HG03097 (cell line): Measurements from ENCODE around the gene PGAP3.

Source experiments
- ATAC-seq: cut with Tn5 transposase; IDR thresholded peaks from one replicate; pipeline ENCODE4 v1.9.1; 2021; ENCODE audit not compliant: unreplicated experiment, low FRiP score

The PGAP3 gene

DNA sequence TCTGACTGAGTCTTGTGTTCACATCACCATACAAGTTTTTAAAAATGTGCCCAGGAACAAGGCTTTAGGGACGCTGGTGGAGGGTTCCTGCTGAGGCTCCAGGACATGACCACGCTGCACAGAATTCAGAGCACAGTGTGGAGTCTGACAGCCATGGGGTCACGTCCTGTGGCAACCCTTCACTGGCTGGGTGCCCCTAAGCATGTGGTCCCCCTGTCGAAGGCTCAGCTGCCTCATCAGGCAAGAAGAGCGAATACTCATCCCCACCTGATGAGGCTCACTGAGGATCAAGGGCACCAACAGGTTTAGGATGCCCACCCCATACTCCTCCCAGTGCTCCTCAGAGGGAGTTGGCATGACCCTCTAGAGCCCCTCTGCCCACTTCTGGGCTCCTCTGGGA, 13.7 kb downstream of the PGAP3 start:
- ATAC-seq, result no peak

DNA sequence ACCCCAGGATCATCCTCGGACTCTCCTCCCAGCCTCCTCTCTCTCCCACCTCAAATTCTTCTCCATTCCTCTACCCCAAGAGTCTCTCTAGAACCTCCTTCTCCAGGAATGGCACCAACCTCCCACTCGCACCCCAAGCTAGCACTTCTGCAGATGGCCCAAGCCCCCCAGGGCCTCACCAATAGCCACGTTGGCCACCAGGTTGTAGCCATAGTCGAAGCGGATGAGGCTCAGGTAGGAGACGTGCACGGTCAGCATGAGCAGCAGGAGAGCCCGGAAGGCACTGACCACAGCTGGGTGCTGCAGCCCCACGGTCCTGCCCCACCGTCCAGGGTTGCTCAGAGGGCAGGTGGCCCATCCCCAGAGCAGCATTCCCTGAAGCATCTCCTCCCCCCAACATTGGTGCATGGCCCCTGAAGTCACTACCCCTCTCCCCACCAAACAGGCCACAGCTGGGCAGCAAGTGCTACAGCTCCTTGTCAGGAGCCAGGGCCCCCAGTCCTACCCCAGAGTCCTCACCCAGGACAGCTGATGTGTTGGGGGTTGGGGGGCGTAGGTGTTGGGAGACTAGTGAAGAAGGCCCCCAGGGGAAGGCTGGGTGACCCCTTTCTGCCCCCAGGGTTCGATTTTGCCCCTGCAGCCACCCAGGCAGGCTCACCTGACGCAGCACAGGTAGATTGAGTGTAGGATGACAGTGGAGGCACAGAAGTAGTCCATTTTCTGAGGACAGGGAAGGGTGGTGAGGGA, 14.3 kb downstream of the PGAP3 start:
- ATAC-seq, result no peak

DNA sequence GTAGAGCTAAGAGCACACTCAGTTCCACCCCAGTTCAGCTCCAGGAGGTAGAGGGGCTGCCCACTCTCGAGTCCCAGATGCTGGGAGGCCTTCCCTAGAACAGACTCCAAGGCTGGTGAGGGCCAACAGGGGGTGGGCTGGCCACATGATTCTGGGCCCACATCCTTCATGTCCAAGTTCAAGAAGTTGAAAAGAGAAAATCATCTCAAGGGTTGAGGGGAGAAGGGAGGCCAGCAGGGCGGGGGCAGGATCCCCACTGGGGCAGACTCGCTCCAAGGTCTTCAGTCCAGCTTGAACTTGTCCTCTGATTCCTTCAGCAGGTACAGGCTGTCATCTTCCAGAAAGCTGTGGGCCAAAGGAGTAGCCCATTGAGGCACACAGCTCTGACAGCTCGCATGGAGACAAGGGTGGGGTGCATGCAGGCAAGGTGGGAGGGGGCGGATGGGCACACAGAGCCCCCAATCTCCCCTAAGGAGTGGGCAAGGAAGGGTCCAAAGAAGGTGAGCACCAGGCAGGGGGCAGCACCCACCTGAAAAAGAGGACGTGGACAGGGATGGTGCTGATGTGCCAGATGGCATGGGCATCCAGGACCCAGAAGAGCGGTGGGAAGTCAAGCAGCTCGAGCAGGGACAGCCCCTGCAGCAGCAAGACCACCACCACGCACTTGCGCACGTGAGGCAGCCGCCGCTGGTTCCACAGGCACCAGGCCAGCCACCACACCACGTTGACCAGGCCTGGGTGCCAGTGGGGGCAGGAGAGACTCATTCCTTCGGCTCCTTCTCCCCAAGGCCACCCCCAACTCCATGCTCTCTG, 15.1 kb downstream of the PGAP3 start:
- ATAC-seq, result no peak

DNA sequence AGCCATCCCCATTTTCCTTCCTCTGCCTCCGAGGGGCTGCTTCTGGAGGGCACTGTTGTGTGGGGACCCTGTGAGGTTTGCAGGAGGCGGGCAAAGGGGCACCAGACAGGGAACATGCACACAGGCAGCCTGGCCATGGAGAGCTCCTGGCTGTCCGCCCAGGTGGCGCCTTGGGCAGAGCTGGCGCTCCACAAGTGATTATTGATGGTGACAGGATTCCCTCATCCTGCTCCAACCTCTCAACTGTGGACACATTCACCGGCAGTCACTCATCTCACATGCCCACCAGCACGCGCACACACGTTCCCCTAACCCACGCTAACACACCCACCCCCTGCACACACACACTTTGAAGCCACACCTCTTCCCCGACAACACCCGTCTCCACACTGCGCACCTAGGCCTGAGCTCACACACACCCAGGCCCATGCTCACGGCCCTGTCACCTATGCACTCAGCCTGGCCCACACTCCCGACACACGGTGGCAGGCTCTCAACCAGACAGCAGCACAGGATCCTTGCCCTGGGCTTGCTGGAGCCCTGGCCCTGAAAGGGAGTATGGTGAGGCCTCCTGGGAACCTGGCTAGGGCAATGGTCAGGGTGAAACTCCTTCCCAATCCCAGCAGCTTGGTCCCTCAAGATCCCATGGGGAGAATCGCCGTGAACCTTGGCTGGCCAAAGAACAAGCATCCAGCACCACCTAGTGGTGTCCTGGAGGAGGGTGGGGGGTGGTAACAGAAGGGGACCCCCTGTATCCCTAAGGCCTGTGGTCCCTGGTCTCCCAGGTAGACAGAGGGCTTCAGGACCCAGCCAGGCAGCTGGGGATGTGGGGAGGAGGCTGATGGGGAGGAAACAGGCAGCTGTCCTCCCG, 16.0 kb downstream of the PGAP3 start:
- no peak for ATAC-seq

DNA sequence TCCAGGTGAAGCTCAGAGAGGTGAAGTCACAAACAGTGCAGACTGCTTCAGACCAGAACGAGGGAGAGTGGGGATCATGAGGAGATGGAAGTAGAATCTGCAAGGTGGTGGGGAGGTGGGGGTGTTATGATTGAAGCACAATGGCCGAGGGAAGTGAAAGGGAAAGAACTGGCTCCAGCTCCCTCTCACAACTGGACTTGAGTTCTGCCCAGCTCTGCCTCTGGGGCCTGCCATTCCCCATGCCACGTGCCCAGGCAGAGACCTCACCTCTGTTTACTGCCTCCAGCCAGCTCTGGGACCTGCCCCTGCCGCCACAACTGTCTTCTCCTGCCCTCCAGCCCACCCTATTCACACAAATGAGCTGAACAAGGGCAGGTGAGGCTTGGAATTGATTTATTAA, 17.1 kb downstream of the PGAP3 start:
- no peak for ATAC-seq

DNA sequence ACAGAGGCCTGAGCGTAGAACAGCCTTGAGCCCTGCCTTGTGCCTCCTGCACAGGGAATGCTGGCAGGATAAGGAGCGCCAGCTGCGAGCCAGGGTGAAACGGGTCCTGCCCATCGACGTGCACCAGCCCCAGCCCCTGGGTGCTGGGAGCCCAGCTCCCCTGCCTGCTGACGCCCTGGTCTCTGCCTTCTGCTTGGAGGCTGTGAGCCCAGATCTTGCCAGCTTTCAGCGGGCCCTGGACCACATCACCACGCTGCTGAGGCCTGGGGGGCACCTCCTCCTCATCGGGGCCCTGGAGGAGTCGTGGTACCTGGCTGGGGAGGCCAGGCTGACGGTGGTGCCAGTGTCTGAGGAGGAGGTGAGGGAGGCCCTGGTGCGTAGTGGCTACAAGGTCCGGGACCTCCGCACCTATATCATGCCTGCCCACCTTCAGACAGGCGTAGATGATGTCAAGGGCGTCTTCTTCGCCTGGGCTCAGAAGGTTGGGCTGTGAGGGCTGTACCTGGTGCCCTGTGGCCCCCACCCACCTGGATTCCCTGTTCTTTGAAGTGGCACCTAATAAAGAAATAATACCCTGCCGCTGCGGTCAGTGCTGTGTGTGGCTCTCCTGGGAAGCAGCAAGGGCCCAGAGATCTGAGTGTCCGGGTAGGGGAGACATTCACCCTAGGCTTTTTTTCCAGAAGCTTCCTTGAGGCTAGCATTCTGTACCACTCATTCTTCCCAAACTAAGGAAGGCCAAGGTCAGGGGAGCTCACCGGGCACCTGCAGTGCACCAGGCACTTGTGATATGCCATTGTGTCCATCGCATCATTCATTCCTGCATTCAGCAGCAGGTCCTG, 17.7 kb downstream of the PGAP3 start:
- ATAC-seq, result no peak

DNA sequence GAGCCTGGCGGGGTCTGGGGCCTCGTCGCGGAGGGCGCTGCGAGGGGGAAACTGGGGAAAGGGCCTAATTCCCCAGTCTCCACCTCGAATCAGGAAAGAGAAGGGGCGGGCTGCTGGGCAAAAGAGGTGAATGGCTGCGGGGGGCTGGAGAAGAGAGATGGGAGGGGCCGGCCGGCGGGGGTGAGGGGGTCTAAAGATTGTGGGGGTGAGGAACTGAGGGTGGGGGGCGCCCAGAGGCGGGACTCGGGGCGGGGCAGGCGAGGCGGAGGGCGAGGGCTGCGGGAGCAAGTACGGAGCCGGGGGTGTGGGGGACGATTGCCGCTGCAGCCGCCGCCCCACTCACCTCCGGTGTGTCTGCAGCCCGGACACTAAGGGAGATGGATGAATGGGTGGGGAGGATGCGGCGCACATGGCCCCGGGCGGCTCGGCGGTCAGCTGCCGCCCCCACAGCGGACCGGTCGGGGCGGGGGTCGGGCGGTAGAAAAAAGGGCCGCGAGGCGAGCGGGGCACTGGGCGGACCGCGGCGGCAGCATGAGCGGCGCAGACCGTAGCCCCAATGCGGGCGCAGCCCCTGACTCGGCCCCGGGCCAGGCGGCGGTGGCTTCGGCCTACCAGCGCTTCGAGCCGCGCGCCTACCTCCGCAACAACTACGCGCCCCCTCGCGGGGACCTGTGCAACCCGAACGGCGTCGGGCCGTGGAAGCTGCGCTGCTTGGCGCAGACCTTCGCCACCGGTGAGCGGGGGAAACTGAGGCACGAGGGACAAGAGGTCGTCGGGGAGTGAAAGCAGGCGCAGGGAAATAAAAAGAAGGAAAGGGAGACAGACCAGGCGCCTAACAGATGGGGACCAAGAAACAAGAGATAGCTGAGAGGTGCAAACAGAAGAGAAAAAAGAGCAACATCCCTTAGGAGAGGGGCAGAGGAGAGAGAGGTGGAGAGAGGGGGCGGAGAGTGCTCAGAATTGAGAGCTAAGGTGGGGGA, 19.6 kb downstream of the PGAP3 start, which contains the start of gene PNMT:
TSS of gene PNMT (plus strand) at position 509 of the 980 bp plus-strand sequence. CDS start at position 532, 23 bp downstream.
- no peak for ATAC-seq

DNA sequence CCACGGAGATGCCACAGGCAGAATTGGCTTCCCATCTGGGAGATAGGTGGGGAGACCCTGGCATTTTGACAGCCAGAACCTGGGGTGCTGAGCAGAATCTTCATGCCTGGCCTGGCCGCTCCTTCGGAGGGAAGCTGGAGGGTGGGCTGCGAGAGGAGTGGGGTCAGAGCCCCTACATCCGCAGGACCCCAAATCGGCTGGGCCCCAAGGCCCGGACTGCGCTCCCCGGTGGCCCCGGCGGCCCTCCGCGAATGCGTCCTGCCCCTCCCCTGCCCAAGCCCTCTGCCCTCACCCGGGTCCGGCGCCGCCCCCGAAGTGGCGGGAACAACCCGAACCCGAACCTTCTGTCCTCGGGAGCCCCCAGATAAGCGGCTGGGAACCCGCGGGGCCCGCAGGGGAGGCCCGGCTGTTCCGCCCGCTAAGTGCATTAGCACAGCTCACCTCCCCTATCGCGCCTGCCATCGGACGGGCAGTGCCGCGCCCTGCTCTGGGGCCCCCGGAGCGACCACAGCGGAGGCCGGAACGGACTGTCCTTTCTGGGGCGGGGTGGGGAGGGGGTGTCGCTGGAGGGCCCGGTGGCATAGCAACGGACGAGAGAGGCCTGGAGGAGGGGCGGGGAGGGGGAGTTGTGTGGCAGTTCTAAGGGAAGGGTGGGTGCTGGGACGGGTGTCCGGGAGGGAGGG, 20.5 kb downstream of the PGAP3 start:
- ATAC-seq, result no peak

DNA sequence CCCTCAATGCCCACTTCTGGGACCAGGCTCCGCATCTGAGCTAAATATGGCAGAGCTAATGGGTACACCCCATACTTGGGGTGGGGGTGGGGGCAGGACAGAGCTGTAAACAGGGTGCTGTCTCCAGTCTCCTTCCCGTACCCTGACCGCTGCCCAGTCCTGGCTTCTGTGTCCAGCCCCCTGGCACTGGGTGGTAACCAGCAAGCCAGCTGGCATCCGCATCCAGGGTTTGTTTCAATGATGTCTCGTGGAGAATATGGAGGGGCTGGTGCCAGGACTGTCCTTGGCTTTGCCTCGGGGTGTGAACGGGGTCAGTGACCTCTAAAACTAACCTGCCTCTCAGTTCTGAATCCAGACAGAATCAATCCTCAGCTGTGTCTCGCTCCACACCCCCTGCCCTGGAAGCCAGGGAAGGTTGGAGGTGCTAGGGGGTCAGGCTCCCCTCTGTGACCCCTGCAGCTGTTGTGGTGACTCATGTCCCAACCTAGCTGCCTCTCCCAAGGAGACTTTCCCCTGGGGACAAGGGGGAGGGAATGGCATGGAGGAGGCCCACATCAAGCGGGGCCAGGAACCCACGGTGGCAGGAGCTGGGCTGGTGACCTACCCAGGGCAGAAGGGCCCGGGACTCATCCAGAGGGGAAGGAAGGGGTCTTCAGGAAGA, 21.1 kb downstream of the PGAP3 start:
- no peak for ATAC-seq

DNA sequence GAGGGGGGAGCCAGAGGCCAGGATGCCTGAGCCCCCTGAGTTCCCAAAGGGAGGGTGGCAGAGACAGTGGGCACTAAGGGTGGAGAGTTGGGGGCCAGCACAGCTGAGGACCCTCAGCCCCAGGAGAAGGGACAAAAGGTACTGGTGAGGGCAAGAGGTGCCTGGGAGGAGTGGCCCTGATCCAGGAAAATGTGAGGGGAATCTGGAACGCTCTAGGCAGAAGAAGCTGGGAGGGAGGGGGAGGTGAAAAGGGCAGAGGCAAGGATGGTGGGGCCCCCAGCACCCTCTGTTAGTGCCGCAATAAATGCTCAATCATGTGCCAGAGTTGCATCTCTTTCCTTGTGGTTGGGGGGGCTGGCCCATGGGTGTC, 21.6 kb downstream of the PGAP3 start:
- ATAC-seq, result no peak

DNA sequence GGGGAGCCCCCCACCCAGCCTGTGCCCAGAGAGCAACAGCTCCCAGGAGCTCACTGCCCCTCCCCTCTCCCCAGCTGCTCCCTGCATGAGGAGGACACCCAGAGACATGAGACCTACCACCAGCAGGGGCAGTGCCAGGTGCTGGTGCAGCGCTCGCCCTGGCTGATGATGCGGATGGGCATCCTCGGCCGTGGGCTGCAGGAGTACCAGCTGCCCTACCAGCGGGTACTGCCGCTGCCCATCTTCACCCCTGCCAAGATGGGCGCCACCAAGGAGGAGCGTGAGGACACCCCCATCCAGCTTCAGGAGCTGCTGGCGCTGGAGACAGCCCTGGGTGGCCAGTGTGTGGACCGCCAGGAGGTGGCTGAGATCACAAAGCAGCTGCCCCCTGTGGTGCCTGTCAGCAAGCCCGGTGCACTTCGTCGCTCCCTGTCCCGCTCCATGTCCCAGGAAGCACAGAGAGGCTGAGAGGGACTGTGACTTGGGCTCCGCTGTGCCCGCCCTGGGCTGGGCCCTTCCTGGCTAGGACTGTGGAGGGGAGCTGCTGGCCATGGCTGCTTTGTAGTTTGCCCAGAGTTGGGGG, 22.1 kb downstream of the PGAP3 start:
- no peak for ATAC-seq

DNA sequence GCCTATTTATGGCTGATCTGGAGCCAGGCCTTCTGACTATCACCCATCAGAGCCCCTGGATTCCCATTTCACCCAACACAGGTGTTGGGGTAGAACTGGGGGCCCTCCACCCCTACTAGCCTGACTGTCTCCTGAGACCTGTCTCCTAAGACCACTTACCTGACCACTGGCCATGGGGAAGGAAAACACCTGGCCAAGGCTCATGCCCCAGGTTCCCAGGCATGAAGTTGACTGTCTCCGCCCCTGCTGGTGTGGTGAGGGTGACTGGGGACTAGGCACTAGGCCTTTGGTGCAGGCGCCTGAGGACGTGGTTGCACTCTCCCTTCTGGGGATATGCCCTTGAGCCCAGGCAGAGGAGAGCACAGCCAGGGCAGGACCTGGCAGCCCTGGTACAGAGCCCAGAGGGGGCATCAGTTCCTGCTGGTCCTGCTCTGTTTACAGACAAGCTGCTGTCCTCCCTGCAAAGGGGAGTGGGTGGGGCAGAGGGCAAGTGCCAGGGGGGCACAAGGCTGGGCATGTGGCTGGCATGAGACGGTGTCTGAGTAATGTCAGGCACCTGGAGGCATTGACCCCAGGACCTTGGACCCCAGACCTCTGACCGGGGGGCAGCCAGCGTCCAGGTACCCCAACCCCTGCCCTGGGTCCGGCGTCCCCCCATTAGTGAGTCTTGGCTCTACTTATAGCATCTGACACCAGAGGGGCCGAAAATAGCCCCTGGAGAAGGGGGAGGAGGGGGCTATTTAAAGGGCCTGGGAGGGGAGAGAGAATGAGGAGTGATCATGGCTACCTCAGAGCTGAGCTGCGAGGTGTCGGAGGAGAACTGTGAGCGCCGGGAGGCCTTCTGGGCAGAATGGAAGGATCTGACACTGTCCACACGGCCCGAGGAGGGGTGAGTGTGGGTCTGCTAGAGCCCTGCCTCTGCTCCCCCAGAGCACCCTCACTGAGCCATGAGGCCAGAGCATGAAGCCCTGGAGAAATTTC, 23.0 kb downstream of the PGAP3 start, which contains the start of gene TCAP:
TSS of gene TCAP (plus strand) at position 769 of the 981 bp plus-strand sequence. CDS start at position 780, 11 bp downstream.
- no peak for ATAC-seq

DNA sequence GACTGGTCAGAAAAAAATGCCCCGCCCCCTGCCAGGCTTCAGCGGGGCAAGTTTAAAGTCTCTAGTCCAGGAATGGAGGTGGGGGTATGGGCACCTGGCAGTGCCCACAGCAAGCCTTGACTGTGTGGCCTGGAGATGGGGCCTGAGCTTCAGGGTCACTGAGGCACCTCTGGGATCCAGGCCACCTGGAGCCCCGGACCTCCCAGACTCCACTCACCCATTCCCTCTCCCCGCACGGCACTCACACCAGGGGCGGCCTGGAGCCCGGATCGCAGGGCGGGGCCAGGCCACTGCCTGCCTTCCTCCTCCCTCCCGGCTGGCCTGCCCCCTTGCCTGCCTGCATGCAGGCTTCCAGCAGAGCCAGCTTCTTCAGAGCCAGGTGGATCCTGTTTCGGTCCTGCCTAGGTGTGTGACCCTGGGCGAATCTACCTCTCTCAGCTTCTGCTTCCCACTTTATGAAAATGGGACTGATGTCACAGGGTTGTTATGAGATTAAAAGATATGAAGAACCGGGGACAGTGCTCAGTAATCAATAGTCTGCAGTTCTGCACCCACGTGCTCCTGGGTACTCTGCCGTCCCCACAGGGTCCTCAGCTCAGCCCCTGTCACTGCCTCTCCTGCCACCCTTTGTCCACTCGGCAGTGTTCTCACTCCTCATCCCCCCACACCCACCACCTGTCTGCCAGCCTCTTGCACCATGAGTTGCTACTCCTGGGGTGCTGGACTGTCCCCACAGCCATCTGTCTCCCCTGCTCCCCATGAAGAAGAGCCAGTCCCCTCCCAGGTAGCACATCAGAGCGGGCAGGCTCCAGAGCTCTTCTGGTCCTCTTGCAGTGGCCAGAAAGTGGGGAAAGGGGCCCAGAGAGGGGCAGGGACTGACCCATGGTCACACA, 23.9 kb downstream of the PGAP3 start:
- ATAC-seq, result no peak

DNA sequence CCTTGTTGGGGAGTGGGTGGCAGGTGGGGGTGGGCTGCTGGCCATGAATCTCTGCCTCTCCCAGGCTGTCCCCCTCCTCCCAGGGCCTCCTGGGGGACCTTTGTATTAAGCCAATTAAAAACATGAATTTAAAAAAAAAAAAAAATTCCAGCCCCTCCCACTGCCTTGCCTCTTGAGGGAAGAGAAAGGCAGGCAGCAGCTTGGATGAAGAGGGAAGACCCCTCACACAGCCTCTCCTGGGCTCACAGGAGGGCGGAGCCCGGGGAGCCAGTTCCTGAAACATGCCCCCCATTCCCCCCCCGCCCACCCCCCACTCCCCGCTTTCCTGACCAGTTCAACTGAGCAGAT, 24.5 kb downstream of the PGAP3 start:
- no peak for ATAC-seq

DNA sequence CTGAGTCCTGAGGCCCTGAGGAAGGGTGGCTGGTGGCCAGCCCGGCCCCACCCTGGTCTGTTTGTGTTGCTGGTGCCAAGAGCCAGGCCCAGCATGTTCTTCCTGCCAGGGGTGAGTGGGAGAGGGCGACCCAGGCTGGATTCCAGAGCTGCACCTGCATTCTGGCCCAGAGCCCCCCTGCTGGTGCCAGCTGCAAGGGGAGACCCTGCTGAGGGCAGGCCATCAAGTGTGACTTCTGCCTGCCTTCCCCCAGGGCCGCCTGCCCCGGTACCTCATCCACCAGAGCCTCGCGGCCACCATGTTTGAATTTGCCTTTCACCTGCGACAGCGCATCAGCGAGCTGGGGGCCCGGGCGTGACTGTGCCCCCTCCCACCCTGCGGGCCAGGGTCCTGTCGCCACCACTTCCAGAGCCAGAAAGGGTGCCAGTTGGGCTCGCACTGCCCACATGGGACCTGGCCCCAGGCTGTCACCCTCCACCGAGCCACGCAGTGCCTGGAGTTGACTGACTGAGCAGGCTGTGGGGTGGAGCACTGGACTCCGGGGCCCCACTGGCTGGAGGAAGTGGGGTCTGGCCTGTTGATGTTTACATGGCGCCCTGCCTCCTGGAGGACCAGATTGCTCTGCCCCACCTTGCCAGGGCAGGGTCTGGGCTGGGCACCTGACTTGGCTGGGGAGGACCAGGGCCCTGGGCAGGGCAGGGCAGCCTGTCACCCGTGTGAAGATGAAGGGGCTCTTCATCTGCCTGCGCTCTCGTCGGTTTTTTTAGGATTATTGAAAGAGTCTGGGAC, 25.1 kb downstream of the PGAP3 start:
- no peak for ATAC-seq
